ENCODE results near the gene TMEM108. TPM values are rescaled to one million over a fixed set of nuclear protein-coding genes. Genes with fewer than 3 reads are reported as not detected.

TMEM108 gene
- total RNA-seq, 4 donors from 2014 or later = 0.21 to 1.5 TPM; not detected in 2

DNA sequence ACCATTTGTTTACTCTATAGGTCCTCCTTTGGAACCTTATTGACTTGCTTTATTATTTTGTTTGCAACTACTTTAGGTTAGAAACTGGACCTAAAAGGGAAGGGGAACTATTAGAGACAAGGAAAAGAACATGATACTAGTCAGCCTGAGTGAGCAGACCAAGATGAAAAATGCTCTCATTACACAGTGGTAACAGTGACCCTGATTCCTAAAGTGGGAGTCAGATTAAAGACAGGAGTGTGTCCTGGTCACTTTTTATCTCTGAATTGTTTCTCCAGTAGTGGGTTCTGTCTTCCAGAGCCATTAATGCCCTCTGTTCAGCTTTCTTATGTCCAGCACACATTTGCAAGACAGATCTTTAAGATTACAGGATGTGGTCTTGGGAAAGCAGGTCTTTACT lies 124.1 kb downstream of the TMEM108 start:
- Histone ChIP-seq H3K27ac (no peak overlapping the region), H3K4me1 (no peaks in the 10 kb centered on the region), H3K27me3 (no peaks in the 10 kb centered on the region), H3K9me3 (peaks cover 0 to under 1% (median 0%) of the 10 kb centered on the region in 4 donors), H3K4me3 (no peak overlapping the region), H3K36me3 (no peaks in the 10 kb centered on the region)
- DNase-seq (ENCODE audit: low spot score in 2 of 2) = no peak
- TF ChIP-seq, protein P1, sequence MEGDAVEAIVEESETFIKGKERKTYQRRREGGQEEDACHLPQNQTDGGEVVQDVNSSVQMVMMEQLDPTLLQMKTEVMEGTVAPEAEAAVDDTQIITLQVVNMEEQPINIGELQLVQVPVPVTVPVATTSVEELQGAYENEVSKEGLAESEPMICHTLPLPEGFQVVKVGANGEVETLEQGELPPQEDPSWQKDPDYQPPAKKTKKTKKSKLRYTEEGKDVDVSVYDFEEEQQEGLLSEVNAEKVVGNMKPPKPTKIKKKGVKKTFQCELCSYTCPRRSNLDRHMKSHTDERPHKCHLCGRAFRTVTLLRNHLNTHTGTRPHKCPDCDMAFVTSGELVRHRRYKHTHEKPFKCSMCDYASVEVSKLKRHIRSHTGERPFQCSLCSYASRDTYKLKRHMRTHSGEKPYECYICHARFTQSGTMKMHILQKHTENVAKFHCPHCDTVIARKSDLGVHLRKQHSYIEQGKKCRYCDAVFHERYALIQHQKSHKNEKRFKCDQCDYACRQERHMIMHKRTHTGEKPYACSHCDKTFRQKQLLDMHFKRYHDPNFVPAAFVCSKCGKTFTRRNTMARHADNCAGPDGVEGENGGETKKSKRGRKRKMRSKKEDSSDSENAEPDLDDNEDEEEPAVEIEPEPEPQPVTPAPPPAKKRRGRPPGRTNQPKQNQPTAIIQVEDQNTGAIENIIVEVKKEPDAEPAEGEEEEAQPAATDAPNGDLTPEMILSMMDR (IDR thresholded peaks at IDR 0.05) = no peak
- TF ChIP-seq EP300 (IDR thresholded peaks at IDR 0.05) = no peak
- TF ChIP-seq POLR2A (IDR thresholded peaks at IDR 0.05) = no peak

DNA sequence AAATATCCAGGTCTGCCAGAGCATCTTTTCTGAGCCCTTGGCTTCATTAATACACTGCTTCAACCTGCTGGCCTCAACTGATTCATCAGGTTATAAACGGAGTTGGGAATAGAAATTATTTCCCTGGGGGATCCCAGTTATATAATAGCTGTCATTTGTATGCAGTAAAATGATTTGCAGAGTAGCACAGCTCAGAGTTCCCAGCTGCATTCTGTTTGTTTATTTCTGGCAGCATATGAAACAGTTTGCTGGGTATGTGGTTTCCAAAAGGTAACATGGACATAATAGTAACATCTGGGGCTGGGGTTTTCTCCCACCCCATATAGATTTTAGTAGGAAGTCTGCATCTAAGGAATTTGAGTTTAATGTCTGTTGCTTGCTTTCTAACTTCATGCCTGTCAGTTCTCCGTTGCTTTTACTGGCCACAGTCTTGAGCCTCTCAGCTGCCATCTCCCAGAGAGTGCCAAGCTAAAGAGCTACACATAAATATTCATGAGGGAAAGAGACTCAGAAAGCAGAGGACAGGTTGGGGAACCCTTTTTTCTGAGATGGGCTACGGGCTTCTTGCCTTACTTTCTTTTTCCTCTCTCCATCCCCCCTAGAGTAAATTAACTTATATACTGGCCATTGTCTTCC lies 124.6 kb downstream of the TMEM108 start:
- Histone ChIP-seq H3K9me3 (peaks cover 0 to 3% (median 0%) of the 10 kb centered on the region in 4 donors), H3K27me3 (no peaks in the 10 kb centered on the region), H3K36me3 (no peaks in the 10 kb centered on the region), H3K4me3 (no peak overlapping the region), H3K27ac (no peak overlapping the region), H3K4me1 (no peaks in the 10 kb centered on the region)
- TF ChIP-seq POLR2A (IDR thresholded peaks at IDR 0.05) (no peak), EP300 (IDR thresholded peaks at IDR 0.05) (no peak)
- TF ChIP-seq, protein P1 (IDR thresholded peaks at IDR 0.05) = no peak
- DNase-seq (ENCODE audit: low spot score in 2 of 2) = no peak
- WGBS, 2 donors = 41 to 44% methylated on average over 3 of the region's 3 CpGs

DNA sequence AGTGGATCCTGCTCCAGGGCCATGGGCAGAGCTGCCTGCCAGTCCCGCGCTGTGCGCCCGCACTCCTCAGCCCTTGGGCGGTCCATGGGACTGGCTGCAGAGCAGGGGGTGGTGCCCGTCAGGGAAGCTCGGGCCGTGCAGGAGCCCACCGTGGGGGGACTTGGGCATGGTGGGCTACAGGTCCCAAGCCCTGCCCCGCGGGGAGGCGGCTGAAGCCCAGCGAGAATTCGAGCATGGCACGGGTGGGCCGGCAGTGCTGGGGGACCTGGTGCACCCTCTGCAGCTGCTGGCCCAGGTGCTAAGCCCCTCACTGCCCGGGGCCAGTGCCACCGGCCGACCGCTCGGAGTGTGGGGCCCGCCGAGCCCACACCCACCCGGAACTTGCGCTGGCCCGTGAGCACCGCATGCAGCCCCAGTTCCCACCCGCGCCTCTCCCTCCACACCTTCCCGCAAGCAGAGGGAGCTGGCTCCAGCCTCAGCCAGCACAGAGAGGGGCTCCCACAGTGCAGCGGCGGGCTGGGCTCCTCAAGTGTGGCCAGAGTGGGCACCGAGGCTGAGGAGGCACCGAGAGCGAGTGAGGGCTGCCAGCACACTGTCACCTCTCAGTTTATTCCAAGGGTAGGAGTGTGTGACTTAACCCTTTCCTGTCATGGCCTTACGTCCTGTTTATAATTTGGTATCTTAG lies 129.3 kb downstream of the TMEM108 start:
- Histone ChIP-seq H3K4me3 (no peak overlapping the region), H3K36me3 (no peaks in the 10 kb centered on the region), H3K27ac (no peak overlapping the region), H3K9me3 (peaks cover 0 to 3% (median 0%) of the 10 kb centered on the region in 4 donors), H3K4me1 (no peaks in the 10 kb centered on the region), H3K27me3 (no peaks in the 10 kb centered on the region)
- TF ChIP-seq, protein P1 (IDR thresholded peaks at IDR 0.05) = no peak
- TF ChIP-seq POLR2A (IDR thresholded peaks at IDR 0.05) = no peak
- no peak for TF ChIP-seq EP300 (IDR thresholded peaks at IDR 0.05)
- DNase-seq (ENCODE audit: low spot score in 2 of 2) = no peak
- 98 to 99% methylated on average over 27 to 36 of the region's 36 CpGs for WGBS, 2 donors

DNA sequence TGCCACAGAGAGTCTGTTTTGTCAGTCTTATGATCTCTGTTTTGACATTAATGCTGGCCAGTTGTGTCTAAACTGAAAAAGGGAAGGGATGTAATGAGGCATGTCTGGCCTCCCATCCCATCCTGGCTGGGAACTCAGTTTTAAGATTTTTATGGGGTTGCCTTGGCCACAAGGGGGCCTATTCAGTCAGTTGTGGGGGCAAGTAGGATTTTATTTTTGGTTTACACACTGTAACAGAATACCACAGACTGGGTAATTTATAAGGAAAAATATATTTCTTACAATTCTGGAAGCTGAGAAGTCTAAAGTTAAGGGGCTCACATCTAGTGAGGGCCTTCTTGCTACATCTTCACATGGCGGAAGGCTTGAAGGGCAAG lies 129.8 kb downstream of the TMEM108 start:
- 95 to 100% methylated on average over 1 of the region's 1 CpG for WGBS, 2 donors
- TF ChIP-seq, protein P1 (IDR thresholded peaks at IDR 0.05) = no peak
- TF ChIP-seq POLR2A (IDR thresholded peaks at IDR 0.05) = no peak
- no peak for TF ChIP-seq EP300 (IDR thresholded peaks at IDR 0.05)
- Histone ChIP-seq H3K4me3 (no peak overlapping the region), H3K4me1 (no peaks in the 10 kb centered on the region), H3K27ac (no peak overlapping the region), H3K36me3 (no peaks in the 10 kb centered on the region), H3K27me3 (no peaks in the 10 kb centered on the region), H3K9me3 (peaks cover 0 to 3% (median 0%) of the 10 kb centered on the region in 4 donors)
- DNase-seq (ENCODE audit: low spot score in 2 of 2) = no peak

DNA sequence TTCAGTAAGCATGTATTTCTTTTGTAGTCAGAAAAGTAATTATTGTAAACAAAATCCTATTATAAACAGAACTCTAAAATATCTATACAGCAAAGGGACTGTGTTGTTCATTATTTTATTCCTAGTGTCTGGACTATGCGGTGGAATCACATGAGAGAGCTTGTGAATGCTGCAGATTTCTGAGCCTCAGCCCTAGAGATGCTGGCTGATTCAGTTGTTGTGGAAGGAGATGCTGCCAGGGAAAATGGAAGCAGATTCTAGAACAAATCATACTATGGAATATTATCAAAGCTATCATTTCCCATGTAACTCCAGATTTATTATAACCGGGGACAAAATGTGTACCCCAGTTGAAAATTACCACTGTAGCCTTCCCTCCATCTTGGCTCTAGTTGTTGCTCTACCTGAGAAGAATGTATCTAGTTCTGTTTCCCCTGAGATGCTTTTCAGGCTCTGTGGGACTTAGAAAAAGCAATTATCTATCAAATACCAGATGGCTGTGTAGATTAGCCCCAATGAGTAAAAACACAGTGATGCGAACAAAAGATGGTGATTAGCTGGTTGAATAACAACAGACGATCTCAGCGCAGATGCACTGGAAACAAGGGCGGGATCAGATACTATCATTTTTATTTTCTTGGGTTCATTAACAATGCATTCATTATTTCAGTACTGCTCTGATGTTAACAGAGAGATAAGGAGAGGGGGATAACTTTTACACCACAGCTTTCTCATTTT lies 131.3 kb downstream of the TMEM108 start:
- TF ChIP-seq EP300 (IDR thresholded peaks at IDR 0.05) = no peak
- TF ChIP-seq, protein P1 (IDR thresholded peaks at IDR 0.05) = no peak
- TF ChIP-seq POLR2A (IDR thresholded peaks at IDR 0.05) = no peak
- 51 to 64% methylated on average over 6 of the region's 6 CpGs for WGBS, 2 donors
- Histone ChIP-seq H3K27me3 (no peaks in the 10 kb centered on the region), H3K4me3 (no peak overlapping the region), H3K4me1 (no peaks in the 10 kb centered on the region), H3K27ac (no peak overlapping the region), H3K9me3 (peaks cover 0 to 16% (median 0%) of the 10 kb centered on the region in 4 donors), H3K36me3 (no peaks in the 10 kb centered on the region)
- DNase-seq (ENCODE audit: low spot score in 2 of 2) = no peak
